ENCODE measurements around the gene MLYCD.

Gene MLYCD

DNA sequence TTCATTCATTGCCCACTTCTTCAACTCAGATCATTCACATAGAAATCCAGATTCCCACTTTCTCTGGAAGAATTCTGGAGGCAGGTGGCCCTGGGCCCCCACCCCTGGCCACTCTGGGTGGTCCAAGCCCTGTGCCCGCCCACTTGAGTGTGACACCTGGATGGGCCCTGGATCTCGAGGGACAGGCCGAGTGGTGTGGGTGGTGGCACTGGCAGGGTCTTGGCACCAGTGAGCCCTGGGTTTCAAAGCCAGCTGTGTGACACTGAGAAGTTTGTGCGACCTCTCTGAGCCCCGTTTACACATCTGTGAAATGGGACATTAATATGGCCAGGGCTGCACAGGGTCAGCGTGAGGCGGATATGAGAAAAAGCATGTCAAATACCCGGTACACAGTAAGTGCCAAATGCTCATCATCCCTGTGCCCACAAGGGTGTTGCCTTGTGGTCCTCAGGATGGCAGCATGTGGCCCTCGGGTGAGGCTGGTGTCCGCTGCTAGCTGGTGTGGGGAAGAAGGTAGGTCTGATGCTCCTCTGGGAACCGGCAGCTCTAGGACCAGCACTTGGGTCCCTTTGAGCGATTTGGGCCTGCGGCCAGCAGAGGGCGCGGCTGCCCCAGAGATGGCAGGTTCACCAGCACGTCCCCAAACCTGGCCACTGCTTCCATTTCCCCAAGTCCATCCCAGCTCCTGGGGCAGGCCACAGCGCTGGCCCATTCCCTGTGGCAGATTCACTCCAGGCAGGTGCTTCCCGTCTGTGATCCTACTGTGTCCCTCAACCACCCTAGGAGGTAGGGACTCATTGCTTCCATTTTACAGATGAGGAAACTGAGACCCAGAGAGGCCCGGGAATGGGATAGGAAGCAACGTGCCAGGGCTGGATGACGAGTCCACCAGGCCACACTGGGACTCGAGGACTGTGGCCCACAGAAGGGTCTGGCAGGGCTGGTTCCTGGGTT is 57.7 kb downstream of the MLYCD start:
- peak; percentile 57 for DNase-seq (ENCODE audit: low read depth)

DNA sequence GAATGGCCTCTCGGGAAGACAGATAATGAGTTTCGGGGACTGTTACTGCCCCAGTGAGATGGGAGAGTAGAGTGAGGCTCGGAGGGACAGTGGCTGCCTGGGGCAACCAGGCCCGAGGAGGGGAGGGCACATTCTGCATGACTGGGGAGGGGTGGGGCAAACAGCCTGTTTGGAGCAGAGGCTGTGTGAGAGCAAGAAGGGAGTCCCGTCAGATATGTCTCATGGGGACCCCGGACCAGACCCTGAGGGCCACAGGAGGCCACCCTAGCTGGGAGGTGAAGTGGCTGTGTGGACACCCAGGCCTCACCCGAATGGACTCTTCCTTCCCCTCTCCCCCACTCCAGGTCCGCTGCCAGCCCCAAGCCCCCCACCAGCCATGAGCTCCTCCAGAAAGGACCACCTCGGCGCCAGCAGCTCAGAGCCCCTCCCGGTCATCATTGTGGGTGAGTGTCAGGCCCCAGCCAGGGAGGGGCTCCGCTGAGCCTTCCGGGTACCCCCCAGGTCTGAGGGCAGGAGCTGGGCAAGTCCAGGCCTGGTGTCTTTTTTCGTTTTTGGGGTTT is 58.5 kb downstream of the MLYCD start:
- DNase-seq (ENCODE audit: low read depth) = no peak

DNA sequence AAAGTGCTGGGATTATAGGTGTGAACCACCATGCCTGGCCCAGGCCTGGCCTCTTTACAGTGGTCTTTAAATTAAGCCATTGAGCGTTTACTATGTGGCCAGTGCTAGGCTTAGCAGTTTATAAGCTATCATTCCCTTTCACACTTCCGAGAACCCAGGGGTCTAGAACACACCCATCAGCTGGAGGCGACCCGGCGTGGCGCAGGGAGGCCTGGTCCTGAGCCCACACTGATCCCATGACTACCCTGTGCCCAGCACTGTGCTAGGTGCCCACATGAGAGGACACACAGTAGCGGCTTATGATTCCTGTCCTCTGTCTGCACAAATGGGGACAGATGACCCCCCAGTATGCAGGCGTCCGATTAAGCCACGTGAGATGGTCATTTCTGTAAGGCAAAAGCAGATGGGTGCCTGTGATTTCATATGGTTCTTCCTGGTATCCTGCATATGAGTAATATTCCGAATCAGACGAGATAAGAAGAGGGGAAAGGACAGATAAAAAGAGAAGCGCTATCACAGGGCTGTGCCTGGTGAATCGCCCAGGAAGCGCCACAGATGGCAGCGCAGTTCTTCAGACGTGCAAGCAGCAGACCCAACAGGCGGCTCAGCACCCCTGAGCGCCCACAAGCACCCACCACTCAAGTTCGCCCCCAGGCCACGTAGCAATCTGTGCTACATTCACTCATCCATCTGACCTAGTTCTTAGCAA is 59.4 kb downstream of the MLYCD start:
- DNase-seq (ENCODE audit: low read depth) = no peak

DNA sequence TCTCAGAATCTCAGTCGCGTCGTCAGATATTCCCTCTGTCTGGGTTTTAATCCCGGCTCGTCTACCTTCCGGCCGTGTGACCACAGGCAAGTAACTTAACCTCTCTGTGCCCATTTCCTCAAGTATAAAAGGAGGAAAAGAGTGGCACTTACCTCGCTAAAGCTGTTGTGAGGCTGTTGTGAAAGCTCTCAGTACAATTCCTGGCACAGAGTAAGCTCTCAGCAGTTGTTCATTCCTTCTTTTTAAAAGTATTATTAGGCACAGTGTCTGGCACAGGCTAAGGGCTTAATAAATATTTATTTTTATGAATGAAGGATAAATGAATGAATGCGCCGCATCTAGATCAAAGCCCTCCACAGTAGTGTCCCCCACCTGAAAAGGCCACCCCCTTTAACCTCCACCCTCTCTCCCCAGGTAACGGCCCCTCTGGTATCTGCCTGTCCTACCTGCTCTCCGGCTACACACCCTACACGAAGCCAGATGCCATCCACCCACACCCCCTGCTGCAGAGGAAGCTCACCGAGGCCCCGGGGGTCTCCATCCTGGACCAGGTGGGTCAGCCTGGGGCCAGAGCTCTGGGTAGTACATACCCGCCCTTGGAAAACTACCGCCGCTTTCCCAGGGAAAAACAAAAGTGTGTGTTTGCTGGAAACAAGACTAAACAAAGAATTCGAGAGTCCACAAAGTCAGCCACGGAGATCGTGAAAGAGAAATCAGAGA is 60.1 kb downstream of the MLYCD start:
- no peak for DNase-seq (ENCODE audit: low read depth)

DNA sequence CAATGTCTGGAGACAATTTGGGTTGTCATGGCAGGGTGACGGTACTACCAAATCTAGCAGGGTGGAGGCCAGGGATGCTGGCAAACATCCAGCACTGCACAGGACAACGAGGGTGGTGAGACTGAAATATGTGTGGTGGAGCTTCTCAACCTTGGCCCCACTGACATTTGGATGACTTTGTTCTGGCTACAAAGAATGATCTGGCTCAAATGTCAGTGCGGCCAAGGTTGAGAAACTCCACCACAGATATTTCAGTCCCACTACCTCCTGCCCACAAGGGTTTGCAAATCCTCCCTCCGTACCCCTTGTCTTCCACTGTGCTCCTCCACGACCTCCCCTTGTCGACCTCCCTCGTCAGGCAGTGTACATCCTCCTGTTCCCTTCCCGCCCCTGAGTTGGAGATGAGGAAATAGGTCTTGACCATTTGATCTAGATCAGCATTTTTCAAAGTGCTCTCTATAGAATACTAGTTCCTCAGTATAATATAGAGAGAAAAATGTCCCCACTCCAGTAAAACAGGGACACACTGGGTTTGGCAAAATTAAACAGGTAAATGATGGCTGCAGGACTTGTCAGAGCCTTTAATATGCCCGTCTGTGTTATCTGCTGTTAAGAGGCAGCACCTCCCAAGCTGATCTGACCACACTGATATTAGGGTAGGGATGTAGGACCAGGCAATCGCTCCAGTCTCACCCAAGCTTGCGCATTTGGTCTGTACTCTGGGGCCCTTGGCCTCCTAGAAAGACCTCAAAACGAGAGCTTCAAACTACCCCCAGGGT is 60.9 kb downstream of the MLYCD start:
- no peak for DNase-seq (ENCODE audit: low read depth)

DNA sequence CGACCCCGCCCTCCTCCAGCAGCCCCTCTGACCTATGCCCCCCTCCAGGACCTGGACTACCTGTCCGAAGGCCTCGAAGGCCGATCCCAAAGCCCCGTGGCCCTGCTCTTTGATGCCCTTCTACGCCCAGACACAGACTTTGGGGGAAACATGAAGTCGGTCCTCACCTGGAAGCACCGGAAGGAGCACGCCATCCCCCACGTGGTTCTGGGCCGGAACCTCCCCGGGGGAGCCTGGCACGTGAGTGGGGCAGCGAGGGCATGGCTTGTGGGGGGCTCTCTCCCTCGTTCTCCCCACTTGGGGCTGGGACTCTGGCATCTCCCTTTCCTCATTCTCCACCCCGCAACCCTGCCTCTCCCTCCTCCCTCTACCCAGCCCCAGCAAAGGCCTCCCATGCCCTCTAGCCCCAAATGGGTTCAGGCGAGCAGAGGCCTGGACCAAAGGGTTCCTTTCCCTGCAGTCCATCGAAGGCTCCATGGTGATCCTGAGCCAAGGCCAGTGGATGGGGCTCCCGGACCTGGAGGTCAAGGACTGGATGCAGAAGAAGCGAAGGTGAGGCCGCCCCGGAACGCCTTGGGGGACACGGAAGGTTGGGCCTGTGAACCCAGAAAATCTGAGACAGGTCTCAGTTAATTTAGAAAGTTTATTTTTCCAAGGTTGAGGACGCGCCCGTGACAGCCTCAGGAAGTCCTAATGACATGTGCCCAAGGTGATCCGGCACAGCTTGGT is 61.8 kb downstream of the MLYCD start:
- DNase-seq (ENCODE audit: low read depth) = no peak

DNA sequence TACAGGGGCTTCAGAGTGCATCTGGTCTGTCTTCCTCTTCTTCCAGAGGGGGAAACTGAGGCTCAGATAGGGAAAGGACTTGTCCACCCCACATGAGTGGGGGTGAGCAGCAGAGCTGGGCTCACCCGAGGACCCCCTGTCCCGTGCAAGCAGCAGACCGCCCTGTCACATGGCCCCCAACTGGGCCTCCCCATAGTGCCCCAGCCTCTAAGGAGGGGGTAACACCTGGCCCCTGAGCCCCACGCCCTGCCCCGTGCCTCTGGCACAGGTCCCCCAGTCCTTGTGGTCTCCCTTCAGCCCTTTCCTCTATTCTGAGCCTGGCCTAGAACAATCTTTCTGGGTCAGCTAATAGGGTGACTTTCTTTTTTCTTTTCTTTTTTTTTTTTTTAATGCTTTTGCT is 62.7 kb downstream of the MLYCD start:
- no peak for DNase-seq (ENCODE audit: low read depth)

DNA sequence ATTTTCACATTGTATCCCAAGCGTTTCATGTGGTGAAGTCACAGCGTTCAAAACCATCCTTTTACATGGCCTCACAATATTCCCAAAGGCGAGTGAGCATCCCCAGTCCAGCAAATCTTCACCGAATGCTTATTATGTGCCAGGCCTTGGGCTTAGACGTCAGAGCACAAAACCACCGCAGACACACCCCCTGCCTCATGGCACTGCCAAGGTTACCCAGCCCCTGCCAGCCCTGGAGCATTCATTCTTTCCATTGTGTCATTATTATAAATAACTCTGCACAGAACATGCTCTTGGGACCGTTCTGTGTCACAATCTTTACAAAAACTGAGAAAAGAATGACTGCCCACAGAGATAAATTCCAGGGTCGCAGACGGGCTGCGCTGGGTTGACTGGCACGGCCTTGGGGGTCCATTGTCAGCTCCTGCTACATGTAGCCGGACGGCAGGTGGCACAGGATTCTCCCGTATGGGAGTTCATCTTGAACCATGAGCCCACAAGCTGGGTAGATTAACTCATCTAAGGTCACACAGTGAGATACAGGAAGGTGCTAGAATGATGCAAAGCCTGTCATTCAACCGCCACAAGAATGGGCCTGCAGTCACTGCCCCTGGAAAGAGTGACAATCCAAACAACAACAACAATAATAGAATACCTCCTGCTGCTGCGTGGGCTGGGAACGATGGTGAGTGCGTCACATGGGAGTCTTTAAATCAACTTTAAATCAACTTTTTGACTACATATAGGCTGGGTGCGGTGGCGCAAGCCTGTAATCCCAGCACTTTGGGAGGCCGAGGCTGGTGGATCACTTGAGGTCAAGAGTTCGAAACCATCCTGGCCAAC is 64.6 kb downstream of the MLYCD start:
- no peak for DNase-seq (ENCODE audit: low read depth)

DNA sequence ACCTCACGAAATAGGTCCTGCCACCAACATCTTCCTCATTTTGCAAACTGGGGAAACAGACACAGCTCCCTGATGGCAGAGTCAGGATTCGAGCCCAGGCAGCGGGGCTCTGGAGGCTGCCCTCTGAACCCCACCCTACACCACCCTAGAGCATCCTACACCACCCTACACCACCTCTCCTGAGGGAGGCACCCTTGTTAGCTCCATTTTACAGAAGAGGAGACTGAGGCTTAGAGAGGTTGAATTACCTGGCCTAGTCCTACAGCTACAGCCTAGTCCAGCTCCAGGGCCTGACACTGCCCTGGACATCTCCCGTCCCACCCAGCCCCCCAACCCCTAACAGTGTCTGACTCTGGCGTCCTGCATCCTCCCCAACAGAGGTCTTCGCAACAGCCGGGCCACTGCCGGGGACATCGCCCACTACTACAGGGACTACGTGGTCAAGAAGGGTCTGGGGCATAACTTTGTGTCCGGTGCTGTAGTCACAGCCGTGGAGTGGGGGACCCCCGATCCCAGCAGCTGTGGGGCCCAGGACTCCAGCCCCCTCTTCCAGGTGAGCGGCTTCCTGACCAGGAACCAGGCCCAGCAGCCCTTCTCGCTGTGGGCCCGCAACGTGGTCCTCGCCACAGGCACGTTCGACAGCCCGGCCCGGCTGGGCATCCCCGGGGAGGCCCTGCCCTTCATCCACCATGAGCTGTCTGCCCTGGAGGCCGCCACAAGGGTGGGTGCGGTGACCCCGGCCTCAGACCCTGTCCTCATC is 65.9 kb downstream of the MLYCD start:
- DNase-seq (ENCODE audit: low read depth) = no peak

DNA sequence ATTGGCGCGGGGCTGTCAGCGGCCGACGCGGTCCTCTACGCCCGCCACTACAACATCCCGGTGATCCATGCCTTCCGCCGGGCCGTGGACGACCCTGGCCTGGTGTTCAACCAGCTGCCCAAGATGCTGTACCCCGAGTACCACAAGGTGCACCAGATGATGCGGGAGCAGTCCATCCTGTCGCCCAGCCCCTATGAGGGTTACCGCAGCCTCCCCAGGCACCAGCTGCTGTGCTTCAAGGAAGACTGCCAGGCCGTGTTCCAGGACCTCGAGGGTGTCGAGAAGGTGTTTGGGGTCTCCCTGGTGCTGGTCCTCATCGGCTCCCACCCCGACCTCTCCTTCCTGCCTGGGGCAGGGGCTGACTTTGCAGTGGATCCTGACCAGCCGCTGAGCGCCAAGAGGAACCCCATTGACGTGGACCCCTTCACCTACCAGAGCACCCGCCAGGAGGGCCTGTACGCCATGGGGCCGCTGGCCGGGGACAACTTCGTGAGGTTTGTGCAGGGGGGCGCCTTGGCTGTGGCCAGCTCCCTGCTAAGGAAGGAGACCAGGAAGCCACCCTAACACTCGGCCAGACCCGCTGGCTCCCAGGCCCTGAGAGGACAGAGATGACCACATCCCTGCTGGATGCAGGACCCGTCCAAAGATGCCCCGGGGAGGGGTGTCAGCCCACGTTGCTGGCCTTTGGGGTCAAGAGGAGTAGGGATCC is 66.7 kb downstream of the MLYCD start:
- DNase-seq (ENCODE audit: low read depth) = no peak

DNA sequence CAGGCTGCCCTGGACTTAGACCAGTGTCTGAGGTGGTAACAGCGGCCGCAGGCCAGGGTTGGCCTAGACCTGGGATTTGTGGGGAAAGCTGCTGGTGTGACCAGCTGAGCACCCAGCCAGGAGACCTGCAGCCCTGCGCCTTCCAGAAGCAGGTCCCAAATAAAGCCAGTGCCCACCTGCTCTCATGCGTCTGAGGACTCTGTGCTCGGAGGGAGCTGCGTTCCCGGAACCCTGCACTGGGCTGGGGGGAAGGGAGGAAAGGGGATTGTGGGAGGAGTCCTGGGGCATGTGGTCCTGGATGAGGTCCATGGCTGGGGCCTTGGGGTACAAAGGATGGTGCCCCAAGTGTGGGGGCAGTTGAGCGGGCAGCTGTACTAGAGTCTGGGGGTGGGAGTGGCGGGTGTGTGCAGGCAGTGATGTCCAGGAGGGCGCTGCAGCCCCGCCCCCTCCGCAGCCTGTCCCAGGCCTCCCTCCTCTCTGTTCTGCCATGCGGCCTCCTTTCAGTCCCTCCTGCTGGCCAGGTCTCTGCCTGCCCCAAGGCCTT is 67.3 kb downstream of the MLYCD start:
- no peak for DNase-seq (ENCODE audit: low read depth)

DNA sequence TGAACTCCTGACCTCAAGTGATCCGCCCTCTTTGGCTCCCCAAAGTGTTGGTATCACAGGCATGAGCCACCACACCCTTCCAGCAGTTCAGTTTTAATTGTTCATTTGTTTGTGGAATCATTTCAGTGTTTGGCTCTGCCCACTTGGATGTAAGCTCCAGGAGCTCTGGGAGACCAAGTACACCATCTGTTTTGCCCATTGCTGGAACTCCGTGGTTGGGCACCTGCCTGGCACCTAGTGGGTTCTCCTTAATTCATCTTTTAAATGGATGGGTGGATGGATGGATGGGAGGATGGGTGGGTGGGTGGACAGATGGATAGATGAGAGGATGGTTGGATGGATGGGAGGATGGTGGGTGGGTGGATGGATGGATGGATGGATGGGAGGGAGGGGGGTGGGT is 68.2 kb downstream of the MLYCD start:
- no peak for DNase-seq (ENCODE audit: low read depth)

DNA sequence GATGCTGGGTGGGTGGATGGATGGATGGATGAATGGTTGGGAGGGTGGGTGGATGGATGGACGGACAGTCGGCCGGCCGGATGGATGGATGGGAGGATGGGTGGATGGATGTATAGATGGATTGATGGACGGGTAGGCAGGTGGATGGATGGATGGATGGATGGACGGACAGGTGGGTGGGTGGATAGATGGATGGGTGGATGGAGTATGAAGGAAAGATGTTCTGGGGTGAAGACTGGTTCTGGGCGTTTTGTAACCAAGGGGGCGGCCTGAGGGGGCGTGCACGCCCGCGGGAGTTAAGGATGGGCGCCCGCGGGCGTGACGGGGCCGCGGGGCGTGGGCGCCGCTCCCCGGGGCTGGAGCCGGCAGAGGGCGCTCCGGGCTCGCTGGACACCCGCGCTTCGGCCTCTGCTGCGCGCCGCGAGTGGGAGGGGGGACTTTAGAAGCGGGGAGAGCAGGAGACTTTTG is 69.0 kb downstream of the MLYCD start, which contains the start of gene NECAB2:
Gene NECAB2 (plus strand): TSS at position 407 of the 468 bp plus-strand sequence. CDS start 405 bp downstream, outside the sequence.
- DNase-seq (ENCODE audit: low read depth) = no peak

DNA sequence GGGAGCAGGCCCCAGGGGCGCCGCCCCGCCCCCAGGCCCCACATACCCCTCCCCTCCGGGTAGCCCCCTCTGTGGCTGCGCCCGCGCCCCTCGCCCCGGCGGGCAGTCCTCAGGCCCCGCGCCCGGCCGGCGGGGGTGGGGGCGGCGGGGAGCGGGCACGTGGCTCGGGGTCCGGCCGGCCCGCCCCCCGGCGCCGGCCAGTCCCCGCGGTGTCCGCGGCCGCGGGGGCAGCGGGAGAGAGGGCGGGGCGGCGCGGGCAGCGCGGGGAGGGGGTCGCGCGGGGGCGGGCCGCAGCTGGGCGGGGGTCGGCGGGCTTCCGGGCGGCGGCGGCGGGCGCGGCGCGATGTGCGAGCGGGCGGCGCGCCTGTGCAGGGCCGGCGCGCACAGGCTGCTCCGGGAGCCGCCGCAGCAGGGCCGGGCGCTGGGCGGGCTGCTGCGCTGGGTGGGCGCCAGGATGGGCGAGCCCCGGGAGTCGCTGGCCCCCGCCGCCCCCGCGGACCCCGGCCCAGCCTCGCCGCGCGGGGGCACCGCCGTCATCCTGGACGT is 69.5 kb downstream of the MLYCD start:
- no peak for DNase-seq (ENCODE audit: low read depth)

DNA sequence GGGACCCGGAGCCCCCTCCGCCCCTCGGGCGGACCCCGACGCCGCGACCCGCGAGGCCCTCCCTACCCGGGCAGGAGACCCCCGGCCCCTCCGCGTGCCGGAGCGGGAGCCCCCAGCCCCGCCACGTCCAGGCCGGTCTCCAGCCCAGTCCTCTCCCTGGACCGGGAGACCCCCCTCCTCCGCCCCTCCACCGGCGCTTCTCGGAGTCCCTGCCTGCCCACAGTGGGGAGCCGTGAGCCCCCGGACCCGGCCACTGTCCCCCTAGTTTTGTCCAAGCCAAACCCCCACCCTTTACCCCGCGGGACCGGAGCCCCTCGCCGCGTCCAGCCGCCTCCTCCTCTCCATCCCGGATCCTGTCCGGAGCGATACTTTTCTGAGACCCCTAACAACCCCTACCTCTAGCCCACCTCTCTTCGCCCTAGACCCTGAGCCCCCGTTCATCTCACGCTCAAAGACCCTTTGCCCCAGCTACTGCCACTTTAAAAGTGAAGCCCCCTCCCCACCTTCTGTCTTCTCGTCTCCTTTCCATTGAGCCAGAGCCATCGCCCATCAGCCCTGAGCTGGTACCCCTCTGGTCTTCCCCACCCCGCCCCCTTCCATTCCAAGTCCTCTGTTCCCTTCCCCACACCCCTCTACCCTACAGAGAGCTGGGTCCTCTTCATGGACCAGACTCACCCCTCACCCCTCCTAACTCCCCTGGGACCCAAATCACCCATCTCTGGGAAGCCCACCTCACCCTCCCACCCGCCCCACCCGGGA is 70.2 kb downstream of the MLYCD start:
- DNase-seq (ENCODE audit: low read depth) = no peak

DNA sequence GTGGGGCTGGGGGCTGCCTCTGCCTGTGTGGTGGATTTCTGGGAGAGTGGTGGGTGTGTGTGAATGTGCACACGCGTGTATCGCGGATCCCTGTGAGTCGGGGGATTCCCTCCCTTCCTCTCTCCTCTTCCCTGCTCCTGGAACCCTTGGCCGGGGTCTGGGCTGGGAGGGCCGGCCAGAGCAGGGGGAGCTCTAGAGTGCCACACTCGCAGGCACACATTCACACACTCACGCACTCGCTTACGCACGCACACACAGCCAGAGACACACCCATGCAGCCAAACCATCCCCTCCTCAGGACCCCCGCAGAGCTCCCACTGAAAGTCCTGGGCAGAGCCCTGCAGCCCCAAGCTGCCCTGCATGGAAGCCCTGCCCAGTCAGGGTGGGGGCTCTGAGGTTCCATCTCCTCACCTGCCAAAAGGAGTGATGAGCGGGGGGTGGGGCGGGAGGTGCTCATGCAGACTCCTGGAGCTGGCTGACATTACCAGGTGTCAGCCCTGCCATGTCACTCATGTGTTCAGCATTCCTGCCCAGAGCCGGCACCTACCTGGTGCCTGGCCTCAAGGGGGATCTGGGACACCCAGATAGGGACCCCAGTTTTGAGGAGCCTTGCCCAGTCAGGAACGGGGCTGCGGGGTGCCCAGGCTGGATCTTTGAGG is 71.0 kb downstream of the MLYCD start:
- DNase-seq (ENCODE audit: low read depth) = no peak

Data from activated T-cell treated with anti-CD3 and anti-CD28 coated beads for 1 hour (primary cell).